ENCODE measurements around the gene UBTD2. TPM values are rescaled to one million over a fixed set of nuclear protein-coding genes. Genes with fewer than 3 reads are reported as not detected.

The UBTD2 gene
- total RNA-seq, 1 experiment from 2014 or later, result 18.3 TPM

DNA sequence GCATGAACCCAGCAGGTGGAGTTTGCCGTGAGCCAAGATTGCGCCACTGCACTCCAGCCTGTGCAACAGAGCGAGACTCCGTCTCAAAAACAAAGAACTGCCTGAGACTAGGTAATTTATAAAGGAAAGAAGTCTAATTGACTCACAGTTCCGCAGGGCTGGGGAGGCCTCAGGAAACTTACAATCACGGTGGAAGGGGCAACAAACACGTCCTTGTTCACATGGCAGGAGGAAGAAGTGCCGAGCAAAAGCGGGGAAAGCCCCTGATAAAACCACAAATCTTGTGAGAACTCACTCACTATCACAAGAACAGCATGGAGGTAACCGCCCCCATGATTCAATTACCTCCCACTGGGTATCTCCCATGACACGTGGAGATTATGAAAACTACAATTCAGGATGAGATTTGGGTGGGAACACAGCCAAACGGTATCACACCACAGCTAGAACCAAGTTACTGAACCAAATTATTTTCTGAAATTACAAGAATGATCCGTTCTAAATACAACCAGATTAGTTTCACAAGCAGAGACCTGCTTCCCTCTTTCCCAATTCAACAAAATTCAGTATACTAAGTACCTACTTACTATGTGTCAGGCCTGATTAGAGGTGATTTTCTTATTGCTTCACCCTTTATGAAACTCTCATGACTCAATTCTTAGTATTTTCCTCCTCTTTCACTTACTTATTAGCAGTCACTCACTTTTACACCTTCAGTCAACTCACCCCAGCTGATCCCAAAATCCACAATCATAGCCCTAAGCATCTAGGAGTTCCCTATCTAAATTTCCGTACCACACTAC is 8.4 kb downstream of the UBTD2 start:
- TF ChIP-seq, protein P1, sequence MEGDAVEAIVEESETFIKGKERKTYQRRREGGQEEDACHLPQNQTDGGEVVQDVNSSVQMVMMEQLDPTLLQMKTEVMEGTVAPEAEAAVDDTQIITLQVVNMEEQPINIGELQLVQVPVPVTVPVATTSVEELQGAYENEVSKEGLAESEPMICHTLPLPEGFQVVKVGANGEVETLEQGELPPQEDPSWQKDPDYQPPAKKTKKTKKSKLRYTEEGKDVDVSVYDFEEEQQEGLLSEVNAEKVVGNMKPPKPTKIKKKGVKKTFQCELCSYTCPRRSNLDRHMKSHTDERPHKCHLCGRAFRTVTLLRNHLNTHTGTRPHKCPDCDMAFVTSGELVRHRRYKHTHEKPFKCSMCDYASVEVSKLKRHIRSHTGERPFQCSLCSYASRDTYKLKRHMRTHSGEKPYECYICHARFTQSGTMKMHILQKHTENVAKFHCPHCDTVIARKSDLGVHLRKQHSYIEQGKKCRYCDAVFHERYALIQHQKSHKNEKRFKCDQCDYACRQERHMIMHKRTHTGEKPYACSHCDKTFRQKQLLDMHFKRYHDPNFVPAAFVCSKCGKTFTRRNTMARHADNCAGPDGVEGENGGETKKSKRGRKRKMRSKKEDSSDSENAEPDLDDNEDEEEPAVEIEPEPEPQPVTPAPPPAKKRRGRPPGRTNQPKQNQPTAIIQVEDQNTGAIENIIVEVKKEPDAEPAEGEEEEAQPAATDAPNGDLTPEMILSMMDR (conservative IDR thresholded peaks at IDR 0.05; ENCODE audit: low read depth, low read length), result no peak
- TF ChIP-seq EZH2 (IDR thresholded peaks at IDR 0.05; ENCODE audit: borderline replicate concordance, low read depth, low read length, poor library complexity, severe bottlenecking), result no peak
- BruUV-seq (replicated peaks), result no TSS peak
- Histone ChIP-seq H3K36me3 (ENCODE audit: insufficient read depth, low read length, poor library complexity, severe bottlenecking) (no peaks in the 10 kb centered on the region), H3K9me3 (ENCODE audit: low read depth, low read length, poor library complexity, severe bottlenecking) (no peaks in the 10 kb centered on the region), H3K27me3 (replicated peaks; ENCODE audit: insufficient read depth, low read depth, low read length, poor library complexity) (no peaks in the 10 kb centered on the region), H3K27ac (ENCODE audit: low read depth, low read length, poor library complexity, severe bottlenecking) (no peak overlapping the region), H3K4me1 (ENCODE audit: insufficient read depth, low read length, poor library complexity, severe bottlenecking) (no peaks in the 10 kb centered on the region), H3K4me3 (ENCODE audit: low read depth, low read length, poor library complexity, severe bottlenecking) (no peak overlapping the region)
- intact Hi-C loops (cut with micrococcal nuclease; ENCODE audit: unreplicated experiment), result no loop called here
- DNase-seq (ENCODE audit: low spot score), result peak; percentile 52
- ChIA-PET POLR2A (ENCODE audit: low non-redundant PET) (no interaction called here), CTCF (no interaction called here)

DNA sequence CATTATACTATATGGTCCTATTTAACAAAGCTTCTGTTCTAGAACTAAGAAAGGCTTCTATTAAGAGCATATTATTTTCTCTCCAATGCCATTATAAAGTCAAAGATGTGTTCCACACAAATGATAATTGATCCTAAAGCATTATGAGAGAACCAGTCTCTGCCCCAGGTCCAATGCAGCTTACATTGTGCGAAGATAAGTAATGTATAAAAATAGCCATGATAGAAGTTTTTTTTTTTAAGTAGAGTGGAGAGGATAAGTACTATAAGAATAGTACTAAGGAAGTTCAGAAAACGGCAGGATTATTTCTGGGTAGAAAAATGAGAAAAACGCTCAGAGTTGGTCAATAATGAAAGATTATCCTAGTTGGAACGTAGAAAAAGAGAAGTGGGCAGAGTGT is 15.6 kb downstream of the UBTD2 start:
- intact Hi-C loops (cut with micrococcal nuclease; ENCODE audit: unreplicated experiment), result no loop called here
- TF ChIP-seq, protein P1 (conservative IDR thresholded peaks at IDR 0.05; ENCODE audit: low read depth, low read length), result no peak
- no peak for TF ChIP-seq EZH2 (IDR thresholded peaks at IDR 0.05; ENCODE audit: borderline replicate concordance, low read depth, low read length, poor library complexity, severe bottlenecking)
- Histone ChIP-seq H3K36me3 (ENCODE audit: insufficient read depth, low read length, poor library complexity, severe bottlenecking) (no peaks in the 10 kb centered on the region), H3K9me3 (ENCODE audit: low read depth, low read length, poor library complexity, severe bottlenecking) (no peaks in the 10 kb centered on the region), H3K4me1 (ENCODE audit: insufficient read depth, low read length, poor library complexity, severe bottlenecking) (peaks cover 4% of the 10 kb centered on the region), H3K27me3 (replicated peaks; ENCODE audit: insufficient read depth, low read depth, low read length, poor library complexity) (no peaks in the 10 kb centered on the region), H3K4me3 (ENCODE audit: low read depth, low read length, poor library complexity, severe bottlenecking) (no peak overlapping the region), H3K27ac (ENCODE audit: low read depth, low read length, poor library complexity, severe bottlenecking) (no peak overlapping the region)
- no TSS peak for BruUV-seq (replicated peaks)
- no peak for DNase-seq (ENCODE audit: low spot score)
- ChIA-PET CTCF (no interaction called here), POLR2A (ENCODE audit: low non-redundant PET) (no interaction called here)

DNA sequence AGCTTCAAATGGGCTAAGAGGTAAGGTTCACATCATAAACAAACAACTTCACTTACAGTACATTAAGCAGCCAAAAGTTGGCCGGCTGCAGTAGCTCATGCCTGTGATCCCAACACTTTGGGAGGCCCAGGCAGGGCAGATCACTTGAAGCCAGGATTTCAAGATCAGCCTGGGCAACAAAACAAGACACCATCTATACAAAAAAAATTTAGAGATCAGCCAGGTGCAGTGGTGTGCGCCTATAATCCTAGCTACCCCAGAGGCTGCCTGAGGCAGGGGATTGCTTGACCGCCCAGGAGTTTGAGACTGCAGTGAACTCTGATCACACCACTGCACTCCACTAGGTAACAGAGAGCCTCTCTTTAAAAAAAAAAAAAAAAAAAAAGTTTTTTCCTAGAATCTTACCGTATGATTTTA is 16.9 kb downstream of the UBTD2 start:
- Histone ChIP-seq H3K36me3 (ENCODE audit: insufficient read depth, low read length, poor library complexity, severe bottlenecking) (no peaks in the 10 kb centered on the region), H3K4me3 (ENCODE audit: low read depth, low read length, poor library complexity, severe bottlenecking) (no peak overlapping the region), H3K4me1 (ENCODE audit: insufficient read depth, low read length, poor library complexity, severe bottlenecking) (peaks cover 4% of the 10 kb centered on the region), H3K27ac (ENCODE audit: low read depth, low read length, poor library complexity, severe bottlenecking) (no peak overlapping the region), H3K27me3 (replicated peaks; ENCODE audit: insufficient read depth, low read depth, low read length, poor library complexity) (no peaks in the 10 kb centered on the region), H3K9me3 (ENCODE audit: low read depth, low read length, poor library complexity, severe bottlenecking) (no peaks in the 10 kb centered on the region)
- ChIA-PET CTCF (no interaction called here), POLR2A (ENCODE audit: low non-redundant PET) (no interaction called here)
- intact Hi-C loops (cut with micrococcal nuclease; ENCODE audit: unreplicated experiment), result no loop called here
- TF ChIP-seq, protein P1 (conservative IDR thresholded peaks at IDR 0.05; ENCODE audit: low read depth, low read length), result no peak
- no peak for TF ChIP-seq EZH2 (IDR thresholded peaks at IDR 0.05; ENCODE audit: borderline replicate concordance, low read depth, low read length, poor library complexity, severe bottlenecking)
- BruUV-seq (replicated peaks), result no TSS peak
- DNase-seq (ENCODE audit: low spot score), result no peak

Data from A673 (cell line).